HepG2 (cell line): ENCODE data around the gene COPZ2. TPM values are rescaled to one million over a fixed set of nuclear protein-coding genes. Genes with fewer than 3 reads are reported as not detected.

ENCODE experiments used
- ATM ChIP-seq: fragments of 450-650 bp; IDR thresholded peaks from 2 replicates; pipeline ENCODE4 v1.7.1; 2017; ENCODE audit warnings: mild to moderate bottlenecking, borderline replicate concordance
- KDM2A ChIP-seq: sonication (generic); formaldehyde crosslinking; IDR thresholded peaks from 2 replicates; pipeline ENCODE4 v1.4.0; 2020; ENCODE audit warnings: low read depth, missing genetic modification reagents, borderline replicate concordance
- MTF1 ChIP-seq: sonication (generic); formaldehyde crosslinking; IDR thresholded peaks from 2 replicates; pipeline ENCODE4 v1.5.0; 2020; ENCODE audit warnings: missing genetic modification reagents
- PAX8 ChIP-seq: sonication (generic); formaldehyde crosslinking; IDR thresholded peaks from 2 replicates; pipeline ENCODE4 v1.8.0; 2022; ENCODE audit warnings: mild to moderate bottlenecking, missing genetic modification reagents, borderline replicate concordance
- RBM39 ChIP-seq: fragments of 200-400 bp; formaldehyde crosslinking; IDR thresholded peaks from one replicate; pipeline ENCODE4 v1.6.1; 2018; ENCODE audit warnings: antibody characterized with exemption, mild to moderate bottlenecking, low read depth, low read length; ENCODE audit not compliant: poor library complexity, severe bottlenecking
- SMC3 ChIP-seq: IDR thresholded peaks from 2 replicates; pipeline ENCODE4 v1.6.1; 2011; ENCODE audit warnings: low read length, improper control_type of control experiment
- TCF7L2 ChIP-seq: IDR thresholded peaks from 2 replicates; pipeline ENCODE4 v1.6.1; 2011; ENCODE audit warnings: mild to moderate bottlenecking, low read depth, low read length, moderate library complexity
- THYN1 ChIP-seq: sonication (generic); formaldehyde crosslinking; IDR thresholded peaks from 2 replicates; pipeline ENCODE4 v1.8.1; 2023; ENCODE audit warnings: low read depth, mild to moderate bottlenecking, moderate library complexity, missing genetic modification reagents, borderline replicate concordance
- ZNF292 ChIP-seq: sonication (generic); formaldehyde crosslinking; IDR thresholded peaks from 2 replicates; pipeline ENCODE4 v1.8.1; 2022; ENCODE audit warnings: mild to moderate bottlenecking, low read depth, missing genetic modification reagents, borderline replicate concordance
- ZNF317 ChIP-seq: sonication (generic); formaldehyde crosslinking; IDR thresholded peaks from 2 replicates; pipeline ENCODE4 v1.5.0; 2020; ENCODE audit warnings: mild to moderate bottlenecking, missing genetic modification reagents
- ZNF383 ChIP-seq: sonication (generic); formaldehyde crosslinking; IDR thresholded peaks from 2 replicates; pipeline ENCODE4 v1.4.0; 2020; ENCODE audit warnings: missing genetic modification reagents, mild to moderate bottlenecking, borderline replicate concordance
- ZNF543 ChIP-seq: sonication (generic); formaldehyde crosslinking; IDR thresholded peaks from 2 replicates; pipeline ENCODE4 v1.4.0; 2020; ENCODE audit warnings: mild to moderate bottlenecking, missing genetic modification reagents
- ZNF552 ChIP-seq: sonication (generic); formaldehyde crosslinking; IDR thresholded peaks from 2 replicates; pipeline ENCODE4 v1.9.0; 2022; ENCODE audit warnings: missing genetic modification reagents, mild to moderate bottlenecking, borderline replicate concordance
- ZNF563 ChIP-seq: sonication (generic); formaldehyde crosslinking; IDR thresholded peaks from 2 replicates; pipeline ENCODE4 v1.8.0; 2022; ENCODE audit warnings: mild to moderate bottlenecking, moderate library complexity, missing genetic modification reagents
- ZNF644 ChIP-seq: IDR thresholded peaks from 2 replicates; pipeline ENCODE4 v1.6.1; 2016; ENCODE audit warnings: low read depth
- polyA plus RNA-seq, 8 experiments: library from polyadenylated mRNA; depleted of rRNA in 3 of 8; stranded (reverse) in 7 of 8; unstranded in 1 of 8; fragments of >200 nt; fragmentation: Illumina TruSeq in 4 of 8; extraction: Trizol in 4 of 8; gene quantifications; 2 replicates each; pipeline versions ENCODE4 v1.2.1 to v1.2.3, GENCODE V29; 2011 to 2016; ENCODE audit warnings: low read depth in 4 of 8, missing spikeins in 1 of 8, mixed read lengths in 1 of 8; ENCODE audit not compliant: insufficient read depth in 1 of 8
- total RNA-seq, 5 experiments: library from RNA; depleted of rRNA; stranded (reverse); fragments of >200 nt; fragmentation: Illumina TruSeq; extraction: Trizol; gene quantifications; 2 replicates each; pipeline ENCODE4 v1.2.3, GENCODE V29; 2016; ENCODE audit warnings: low read depth in 1 of 5
- TF ChIP-seq, protein P1 (sequence below): sonication (generic); formaldehyde crosslinking; IDR thresholded peaks from 2 replicates; pipeline ENCODE4 v1.4.0; 2020; ENCODE audit warnings: missing genetic modification reagents
- TF ChIP-seq, protein P2 (sequence below): sonication (generic); formaldehyde crosslinking; IDR thresholded peaks from 2 replicates; pipeline ENCODE4 v1.4.0; 2020; ENCODE audit warnings: mild to moderate bottlenecking, missing genetic modification reagents
- TF ChIP-seq, protein P3 (sequence below): sonication (generic); formaldehyde crosslinking; IDR thresholded peaks from 2 replicates; pipeline ENCODE4 v1.4.0; 2020; ENCODE audit warnings: mild to moderate bottlenecking, low read depth, missing genetic modification reagents
- TF ChIP-seq, protein P4 (sequence below): sonication (generic); formaldehyde crosslinking; IDR thresholded peaks from 2 replicates; pipeline ENCODE4 v1.4.0; 2020; ENCODE audit warnings: missing genetic modification reagents, low read depth, mild to moderate bottlenecking, borderline replicate concordance
- TF ChIP-seq, protein P5 (sequence below): IDR thresholded peaks from 2 replicates; pipeline ENCODE4 v1.6.1; 2018; ENCODE audit warnings: missing genetic modification reagents, mild to moderate bottlenecking, missing compliant biosample characterization

COPZ2 gene
- total and polyA plus RNA-seq, 2 of the 13 experiments (the other 11 are each of a cell fraction or from before 2014, with no cell fraction given) = 0.61 to 1.5 TPM

DNA sequence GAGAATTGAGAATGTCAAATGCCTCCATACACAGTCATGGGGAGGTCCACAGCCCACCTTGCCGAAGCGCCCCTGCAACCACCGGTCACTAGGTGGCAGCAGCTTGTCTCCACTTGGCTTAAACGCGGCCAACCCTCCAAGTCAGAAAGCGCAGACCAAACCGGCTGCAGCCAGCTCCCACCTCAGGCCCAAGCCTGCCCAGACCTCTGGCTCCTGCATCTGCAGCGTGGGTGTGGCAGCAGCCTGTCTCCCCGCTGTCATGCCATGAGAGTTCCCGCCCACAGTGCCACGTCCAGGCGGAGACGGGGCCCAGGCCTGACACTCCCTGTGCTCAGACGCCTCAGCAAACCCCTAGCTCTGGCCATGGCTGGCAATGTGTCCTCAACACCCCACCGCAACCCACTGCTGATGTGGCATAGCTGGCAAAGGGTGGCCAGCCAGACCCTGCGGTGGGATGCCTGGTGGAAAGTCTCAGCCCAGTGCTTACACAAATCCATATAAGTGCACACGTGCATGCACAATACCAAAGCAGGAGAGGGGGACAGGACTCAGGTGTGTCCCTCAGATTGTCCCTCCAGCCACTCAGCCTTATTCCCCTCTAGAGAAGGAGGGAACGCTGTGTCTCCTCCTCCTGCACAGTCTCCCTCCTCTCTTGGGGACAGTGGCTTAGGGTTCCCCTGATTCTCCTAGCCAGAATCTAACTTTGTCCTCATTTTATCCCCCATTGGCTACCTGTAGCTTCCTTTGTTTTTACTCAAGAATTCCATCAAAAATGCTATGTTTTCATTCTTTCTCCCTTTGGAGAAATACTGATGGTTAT, 10.9 kb downstream of the COPZ2 start (continued):
- TF ChIP-seq ZNF383 (CRISPR knock-in tag) = peak; percentile 86; the same call in 1 of the 2 replicates
- TF ChIP-seq KDM2A = peak; percentile 76; the same call in 1 of the 2 replicates
- TF ChIP-seq, protein P1, sequence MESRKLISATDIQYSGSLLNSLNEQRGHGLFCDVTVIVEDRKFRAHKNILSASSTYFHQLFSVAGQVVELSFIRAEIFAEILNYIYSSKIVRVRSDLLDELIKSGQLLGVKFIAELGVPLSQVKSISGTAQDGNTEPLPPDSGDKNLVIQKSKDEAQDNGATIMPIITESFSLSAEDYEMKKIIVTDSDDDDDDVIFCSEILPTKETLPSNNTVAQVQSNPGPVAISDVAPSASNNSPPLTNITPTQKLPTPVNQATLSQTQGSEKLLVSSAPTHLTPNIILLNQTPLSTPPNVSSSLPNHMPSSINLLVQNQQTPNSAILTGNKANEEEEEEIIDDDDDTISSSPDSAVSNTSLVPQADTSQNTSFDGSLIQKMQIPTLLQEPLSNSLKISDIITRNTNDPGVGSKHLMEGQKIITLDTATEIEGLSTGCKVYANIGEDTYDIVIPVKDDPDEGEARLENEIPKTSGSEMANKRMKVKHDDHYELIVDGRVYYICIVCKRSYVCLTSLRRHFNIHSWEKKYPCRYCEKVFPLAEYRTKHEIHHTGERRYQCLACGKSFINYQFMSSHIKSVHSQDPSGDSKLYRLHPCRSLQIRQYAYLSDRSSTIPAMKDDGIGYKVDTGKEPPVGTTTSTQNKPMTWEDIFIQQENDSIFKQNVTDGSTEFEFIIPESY (CRISPR knock-in tag) = peak; percentile 45; the same call in 1 of the 2 replicates
- 0 out of 2 replicates have a peak, but pooled peaks have one; percentile 21 for TF ChIP-seq ZNF317 (CRISPR knock-in tag)
- no peak for TF ChIP-seq TCF7L2
- TF ChIP-seq ZNF552 = no peak
- 0 out of 2 replicates have a peak, but pooled peaks have one; percentile 15 for TF ChIP-seq ZNF563 (CRISPR knock-in tag)
- TF ChIP-seq PAX8 (CRISPR knock-in tag) = peak; percentile 85; the same call in 1 of the 2 replicates
- TF ChIP-seq, protein P2, sequence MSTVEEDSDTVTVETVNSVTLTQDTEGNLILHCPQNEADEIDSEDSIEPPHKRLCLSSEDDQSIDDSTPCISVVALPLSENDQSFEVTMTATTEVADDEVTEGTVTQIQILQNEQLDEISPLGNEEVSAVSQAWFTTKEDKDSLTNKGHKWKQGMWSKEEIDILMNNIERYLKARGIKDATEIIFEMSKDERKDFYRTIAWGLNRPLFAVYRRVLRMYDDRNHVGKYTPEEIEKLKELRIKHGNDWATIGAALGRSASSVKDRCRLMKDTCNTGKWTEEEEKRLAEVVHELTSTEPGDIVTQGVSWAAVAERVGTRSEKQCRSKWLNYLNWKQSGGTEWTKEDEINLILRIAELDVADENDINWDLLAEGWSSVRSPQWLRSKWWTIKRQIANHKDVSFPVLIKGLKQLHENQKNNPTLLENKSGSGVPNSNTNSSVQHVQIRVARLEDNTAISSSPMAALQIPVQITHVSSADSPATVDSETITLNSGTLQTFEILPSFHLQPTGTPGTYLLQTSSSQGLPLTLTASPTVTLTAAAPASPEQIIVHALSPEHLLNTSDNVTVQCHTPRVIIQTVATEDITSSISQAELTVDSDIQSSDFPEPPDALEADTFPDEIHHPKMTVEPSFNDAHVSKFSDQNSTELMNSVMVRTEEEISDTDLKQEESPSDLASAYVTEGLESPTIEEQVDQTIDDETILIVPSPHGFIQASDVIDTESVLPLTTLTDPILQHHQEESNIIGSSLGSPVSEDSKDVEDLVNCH (CRISPR knock-in tag) = no peak
- TF ChIP-seq, protein P3, sequence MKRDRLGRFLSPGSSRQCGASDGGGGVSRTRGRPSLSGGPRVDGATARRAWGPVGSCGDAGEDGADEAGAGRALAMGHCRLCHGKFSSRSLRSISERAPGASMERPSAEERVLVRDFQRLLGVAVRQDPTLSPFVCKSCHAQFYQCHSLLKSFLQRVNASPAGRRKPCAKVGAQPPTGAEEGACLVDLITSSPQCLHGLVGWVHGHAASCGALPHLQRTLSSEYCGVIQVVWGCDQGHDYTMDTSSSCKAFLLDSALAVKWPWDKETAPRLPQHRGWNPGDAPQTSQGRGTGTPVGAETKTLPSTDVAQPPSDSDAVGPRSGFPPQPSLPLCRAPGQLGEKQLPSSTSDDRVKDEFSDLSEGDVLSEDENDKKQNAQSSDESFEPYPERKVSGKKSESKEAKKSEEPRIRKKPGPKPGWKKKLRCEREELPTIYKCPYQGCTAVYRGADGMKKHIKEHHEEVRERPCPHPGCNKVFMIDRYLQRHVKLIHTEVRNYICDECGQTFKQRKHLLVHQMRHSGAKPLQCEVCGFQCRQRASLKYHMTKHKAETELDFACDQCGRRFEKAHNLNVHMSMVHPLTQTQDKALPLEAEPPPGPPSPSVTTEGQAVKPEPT (CRISPR knock-in tag) = 0 out of 2 replicates have a peak, but pooled peaks have one; percentile 34
- no peak for TF ChIP-seq ATM
- TF ChIP-seq, protein P4, sequence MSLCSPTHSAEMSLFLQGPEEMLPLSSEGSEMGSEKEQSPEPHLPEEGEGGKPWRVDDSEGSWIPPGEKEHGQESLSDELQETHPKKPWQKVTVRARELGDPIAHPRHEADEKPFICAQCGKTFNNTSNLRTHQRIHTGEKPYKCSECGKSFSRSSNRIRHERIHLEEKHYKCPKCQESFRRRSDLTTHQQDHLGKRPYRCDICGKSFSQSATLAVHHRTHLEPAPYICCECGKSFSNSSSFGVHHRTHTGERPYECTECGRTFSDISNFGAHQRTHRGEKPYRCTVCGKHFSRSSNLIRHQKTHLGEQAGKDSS (CRISPR knock-in tag) = 0 out of 2 replicates have a peak, but pooled peaks have one; percentile 58
- no peak for TF ChIP-seq THYN1 (CRISPR knock-in tag)
- peak; percentile 46 for TF ChIP-seq RBM39
- TF ChIP-seq, protein P5, sequence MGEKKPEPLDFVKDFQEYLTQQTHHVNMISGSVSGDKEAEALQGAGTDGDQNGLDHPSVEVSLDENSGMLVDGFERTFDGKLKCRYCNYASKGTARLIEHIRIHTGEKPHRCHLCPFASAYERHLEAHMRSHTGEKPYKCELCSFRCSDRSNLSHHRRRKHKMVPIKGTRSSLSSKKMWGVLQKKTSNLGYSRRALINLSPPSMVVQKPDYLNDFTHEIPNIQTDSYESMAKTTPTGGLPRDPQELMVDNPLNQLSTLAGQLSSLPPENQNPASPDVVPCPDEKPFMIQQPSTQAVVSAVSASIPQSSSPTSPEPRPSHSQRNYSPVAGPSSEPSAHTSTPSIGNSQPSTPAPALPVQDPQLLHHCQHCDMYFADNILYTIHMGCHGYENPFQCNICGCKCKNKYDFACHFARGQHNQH (CRISPR knock-in tag) = peak; percentile 60; the same call in 1 of the 2 replicates
- 0 out of 2 replicates have a peak, but pooled peaks have one; percentile 36 for TF ChIP-seq ZNF543 (CRISPR knock-in tag)
- no peak for TF ChIP-seq ZNF644 (CRISPR knock-in tag)
- peak; percentile 85 for TF ChIP-seq SMC3
- no peak for TF ChIP-seq MTF1 (CRISPR knock-in tag)
- TF ChIP-seq ZNF292 (CRISPR knock-in tag) = peak; percentile 56; the same call in 1 of the 2 replicates
